GM23338 (cell line): ENCODE measurements around the gene GRIK4. TPM values are rescaled to one million over a fixed set of nuclear protein-coding genes. Genes with fewer than 3 reads are reported as not detected.

Experiments used
- ATAC-seq: fragments of 200-7000 bp; cut with Tn5 transposase; 3 replicates; pipeline ENCODE4 v1.9.1; 2020
- DNase-seq: peaks from one replicate; pipeline ENCODE4 v3.0.0-alpha.2; 2015; ENCODE audit warnings: low spot score
- H2AFZ ChIP-seq: fragments of 200-600 bp; sonication (generic); 2 replicates; pipeline ENCODE4 v1.8.0; 2016; ENCODE audit warnings: antibody characterized with exemption, mild to moderate bottlenecking, moderate library complexity
- H3F3A ChIP-seq: fragments of 200-600 bp; sonication (generic); replicated peaks from 2 replicates; pipeline ENCODE4 v1.8.0; 2017; ENCODE audit warnings: antibody characterized with exemption, mixed run types, low read depth
- H3K27ac ChIP-seq: fragments of 200-600 bp; sonication (generic); 2 replicates; pipeline ENCODE4 v1.6.1; 2016; ENCODE audit warnings: low read depth
- H3K27me3 ChIP-seq: fragments of 200-600 bp; sonication (generic); 2 replicates; pipeline ENCODE4 v1.8.0; 2016; ENCODE audit warnings: mild to moderate bottlenecking, mixed run types, moderate library complexity; ENCODE audit not compliant: insufficient read depth
- H3K36me3 ChIP-seq: fragments of 200-600 bp; sonication (generic); 2 replicates; pipeline ENCODE4 v1.8.0; 2016; ENCODE audit warnings: mild to moderate bottlenecking; ENCODE audit not compliant: insufficient read depth
- H3K4me1 ChIP-seq: fragments of 200-600 bp; sonication (generic); 2 replicates; pipeline ENCODE4 v1.8.0; 2016; ENCODE audit warnings: mild to moderate bottlenecking, moderate library complexity; ENCODE audit not compliant: insufficient read depth
- H3K4me2 ChIP-seq: fragments of 200-600 bp; sonication (generic); 2 replicates; pipeline ENCODE4 v1.7.1; 2017; ENCODE audit warnings: mixed run types
- H3K4me3 ChIP-seq: fragments of 200-600 bp; sonication (generic); 2 replicates; pipeline ENCODE4 v1.6.1; 2016; ENCODE audit warnings: mixed run types
- H3K79me2 ChIP-seq: fragments of 200-600 bp; sonication (generic); replicated peaks from 2 replicates; pipeline ENCODE4 v1.8.0; 2017; ENCODE audit warnings: mild to moderate bottlenecking; ENCODE audit not compliant: insufficient read depth
- H3K9me2 ChIP-seq: fragments of 200-600 bp; sonication (generic); 2 replicates; pipeline ENCODE4 v1.8.0; 2017; ENCODE audit not compliant: insufficient read depth
- H4K20me1 ChIP-seq: fragments of 200-600 bp; sonication (generic); replicated peaks from 2 replicates; pipeline ENCODE4 v1.8.0; 2017; ENCODE audit warnings: mild to moderate bottlenecking; ENCODE audit not compliant: insufficient read depth
- H3K27ac Mint-ChIP-seq: 2 replicates; pipeline ENCODE4 v1.8.0; 2020; ENCODE audit warnings: inconsistent platforms, mild to moderate bottlenecking, moderate library complexity, mixed read lengths
- H3K27me3 Mint-ChIP-seq: 3 replicates; pipeline ENCODE4 v1.8.0; 2022; ENCODE audit warnings: low read depth, mild to moderate bottlenecking, moderate library complexity, mixed read lengths, inconsistent platforms; ENCODE audit not compliant: insufficient read depth, poor library complexity
- H3K36me3 Mint-ChIP-seq: 3 replicates; pipeline ENCODE4 v1.8.0; 2021; ENCODE audit warnings: low read depth, mild to moderate bottlenecking, inconsistent platforms, moderate library complexity, mixed read lengths
- H3K4me1 Mint-ChIP-seq: 3 replicates; pipeline ENCODE4 v1.8.0; 2020; ENCODE audit warnings: mild to moderate bottlenecking, inconsistent platforms, mixed read lengths
- H3K4me3 Mint-ChIP-seq: 3 replicates; pipeline ENCODE4 v1.8.0; 2021; ENCODE audit warnings: moderate library complexity, mild to moderate bottlenecking, inconsistent platforms, mixed read lengths
- H3K9me3 Mint-ChIP-seq: 3 replicates; pipeline ENCODE4 v1.8.0; 2020; ENCODE audit warnings: moderate library complexity, mild to moderate bottlenecking, inconsistent platforms, mixed read lengths
- CREB1 ChIP-seq: fragments of 250-450 bp; sonication (Bioruptor Pico); IDR thresholded peaks from 2 replicates; pipeline ENCODE4 v1.5.0; 2020; ENCODE audit warnings: low read depth, mild to moderate bottlenecking, moderate library complexity
- CTCF ChIP-seq, 2 experiments: fragments of 200-600 bp in 1 of 2; sonication (generic) in 1 of 2; conservative IDR thresholded peaks; 2 replicates each; pipeline versions ENCODE4 v1.5.1 to v1.6.1; 2016 to 2017; ENCODE audit warnings: antibody characterized with exemption in 2 of 2, low read depth in 2 of 2, mild to moderate bottlenecking in 2 of 2, moderate library complexity in 1 of 2
- EZH2 ChIP-seq: fragments of 200-600 bp; sonication (generic); IDR thresholded peaks from one replicate; pipeline ENCODE4 v1.8.0; 2017; ENCODE audit warnings: antibody characterized with exemption, mild to moderate bottlenecking, low read depth; ENCODE audit not compliant: unreplicated experiment
- EZH2phosphoT487 ChIP-seq: fragments of 200-600 bp; sonication (generic); IDR thresholded peaks from one replicate; pipeline ENCODE4 v1.8.1; 2018; ENCODE audit warnings: antibody characterized with exemption; ENCODE audit not compliant: unreplicated experiment
- JUNB ChIP-seq: IDR thresholded peaks from one replicate; pipeline ENCODE4 v1.6.1; 2016; ENCODE audit warnings: antibody characterized with exemption; ENCODE audit not compliant: unreplicated experiment
- NANOG ChIP-seq: IDR thresholded peaks from 2 replicates; pipeline ENCODE4 v1.6.1; 2016; ENCODE audit warnings: antibody characterized with exemption, borderline replicate concordance
- POLR2AphosphoS5 ChIP-seq: IDR thresholded peaks from 2 replicates; pipeline ENCODE4 v1.6.1; 2016; ENCODE audit warnings: antibody characterized with exemption, low read depth
- REST ChIP-seq: IDR thresholded peaks from one replicate; pipeline ENCODE4 v1.6.1; 2018; ENCODE audit warnings: antibody characterized with exemption; ENCODE audit not compliant: unreplicated experiment
- STAT1 ChIP-seq: IDR thresholded peaks from one replicate; pipeline ENCODE4 v1.6.1; 2016; ENCODE audit warnings: antibody characterized with exemption; ENCODE audit not compliant: unreplicated experiment
- ZNF114 ChIP-seq: fragments of 250-450 bp; sonication (Bioruptor Pico); IDR thresholded peaks from 2 replicates; pipeline ENCODE4 v1.5.0; 2020; ENCODE audit warnings: mild to moderate bottlenecking, moderate library complexity
- polyA plus RNA-seq: library from polyadenylated mRNA; unstranded; fragments of >200 nt; fragmentation: Nextera tagmentation; extraction: Ambion mirVana; gene quantifications from 2 replicates; pipeline ENCODE4 v1.2.1, GENCODE V29; 2016
- total RNA-seq: library from RNA; depleted of rRNA; stranded (reverse); fragments of >200 nt; shearing (Covaris generic); gene quantifications from 2 replicates; pipeline ENCODE4 v1.2.3, GENCODE V29; 2014

GRIK4 gene
- total and polyA plus RNA-seq, 2 experiments from 2014 or later: 0.63 to 2.2 TPM

DNA sequence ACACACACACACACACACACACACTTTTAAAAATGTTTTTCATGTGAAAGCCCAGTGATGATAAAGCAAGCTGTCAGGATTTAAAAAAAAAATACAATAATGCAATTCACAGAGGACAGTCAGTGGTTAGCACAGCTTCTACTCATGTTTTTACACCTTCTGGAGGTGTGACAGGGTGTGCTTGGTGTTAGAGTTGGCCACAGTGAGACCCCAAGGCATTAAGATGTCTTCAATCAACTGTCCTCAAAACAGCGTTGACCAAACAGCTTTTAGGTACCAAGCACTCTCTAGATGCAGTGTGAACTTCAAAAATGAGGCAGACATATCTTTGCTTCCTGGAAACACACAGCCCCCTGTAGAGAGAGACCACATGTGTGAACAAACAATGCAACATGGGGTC lies 346.0 kb downstream of the GRIK4 start (continued):
- TF ChIP-seq REST (no peak), CREB1 (CRISPR knock-in tag) (no peak), JUNB (no peak), ZNF114 (CRISPR knock-in tag) (no peak), CTCF (conservative IDR thresholded peaks at IDR 0.05; ENCODE audit: low read depth in 2 of 2) (no peak), EZH2phosphoT487 (no peak)

GRCh38 chr11:120858740-120859139 lies 347.2 kb downstream of the GRIK4 start:
- DNase-seq: peak; percentile 47
- peaks cover 5% of the 10 kb centered on the region for H3K9me2 ChIP-seq

More at GRCh38 chr11:120858740-120859139, 347.2 kb downstream of the GRIK4 start:
- Mint-ChIP-seq H3K27me3 (no peaks in the 10 kb centered on the region), H3K36me3 (no peaks in the 10 kb centered on the region), H3K9me3 (no peaks in the 10 kb centered on the region), H3K4me1 (peaks cover 7% of the 10 kb centered on the region; the same call in 2 of the 3 replicates), H3K4me3 (no peak overlapping the region), H3K27ac (no peak overlapping the region)
- H3K27ac ChIP-seq: no peak overlapping the region
- H3K4me3 ChIP-seq: no peak overlapping the region
- no peaks in the 10 kb centered on the region for H3K79me2 ChIP-seq
- H3K27me3 ChIP-seq: no peaks in the 10 kb centered on the region
- no peak for ATAC-seq
- no peaks in the 10 kb centered on the region for H3K4me1 ChIP-seq
- H4K20me1 ChIP-seq: no peaks in the 10 kb centered on the region
- H3K4me2 ChIP-seq: no peak overlapping the region
- TF ChIP-seq CREB1 (CRISPR knock-in tag): no peak
- no peak for TF ChIP-seq STAT1
- no peak for TF ChIP-seq EZH2
- no peak for TF ChIP-seq NANOG
- TF ChIP-seq POLR2AphosphoS5: no peak
- no peaks in the 10 kb centered on the region for H3F3A ChIP-seq
- no peak overlapping the region for H2AFZ ChIP-seq
- H3K36me3 ChIP-seq: no peaks in the 10 kb centered on the region
